Lower lobe of right lung (tissue), 2 donors: ENCODE data around the gene PRMT1. TPM values are rescaled to one million over a fixed set of nuclear protein-coding genes. Genes with fewer than 3 reads are reported as not detected.

ENCODE experiments used
- ATAC-seq, 2 donors: fragments of 200-7000 bp; cut with Tn5 transposase; one replicate each; pipeline ENCODE4 v1.9.1; 2020 to 2022; ENCODE audit warnings: mild to moderate bottlenecking in 2 of 2, moderate library complexity in 2 of 2
- DNase-seq: peaks from one replicate; pipeline ENCODE4 v3.0.0-alpha.2; 2020
- H3K27ac ChIP-seq: fragments of 200-600 bp; one replicate; pipeline ENCODE4 v1.8.0; 2022
- H3K27me3 ChIP-seq: fragments of 200-600 bp; one replicate; pipeline ENCODE4 v1.8.0; 2022; ENCODE audit warnings: low read depth
- H3K36me3 ChIP-seq: fragments of 200-600 bp; one replicate; pipeline ENCODE4 v1.8.0; 2022; ENCODE audit warnings: mild to moderate bottlenecking
- H3K4me1 ChIP-seq: fragments of 200-600 bp; one replicate; pipeline ENCODE4 v1.8.0; 2022
- H3K4me3 ChIP-seq: fragments of 200-600 bp; one replicate; pipeline ENCODE4 v1.8.0; 2022; ENCODE audit warnings: mild to moderate bottlenecking
- H3K9me3 ChIP-seq: fragments of 200-600 bp; one replicate; pipeline ENCODE4 v1.8.0; 2022
- intact Hi-C: fragments of 100-400 bp; cut with DNase I; formaldehyde crosslinking; loops from one replicate; pipeline ENCODE4 v1.11.0; 2022
- total RNA-seq: library from RNA; stranded (reverse); fragmentation: NEBNext Ultra II Directional; extraction: Animal tissue kit (Norgen Biotek cat#: 25700); gene quantifications from one replicate; pipeline ENCODE4 v1.2.1, GENCODE V29; 2021
- TF ChIP-seq, protein P1 (sequence below): fragments of 200-600 bp; IDR thresholded peaks from one replicate; pipeline ENCODE4 v1.8.0; 2022; ENCODE audit warnings: antibody characterized with exemption, mild to moderate bottlenecking
- donor health status: DM: no; HTN: yes; CAD: no; lungs with severe emphysema.

Gene PRMT1
- total RNA-seq, 1 donor from 2014 or later: 88.3 TPM

DNA sequence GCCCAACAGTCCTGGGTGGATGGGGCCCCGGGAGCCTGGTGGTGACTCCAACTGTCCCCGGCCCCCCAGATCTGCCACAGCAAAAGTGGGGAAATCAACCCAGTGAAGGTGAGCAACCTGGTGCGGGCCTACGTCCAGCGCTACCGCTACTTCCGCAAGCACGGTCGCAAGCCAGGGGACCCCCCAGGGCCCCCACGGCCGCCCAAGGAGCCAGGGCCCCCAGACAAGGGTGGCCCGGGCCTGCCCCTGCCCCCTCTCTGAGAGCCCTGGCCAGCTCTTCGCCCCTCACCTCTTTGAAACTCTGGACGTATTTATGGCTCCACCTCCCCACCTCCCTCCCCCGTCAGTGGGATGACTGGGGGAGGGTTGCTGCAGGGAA lies 18.9 kb upstream of the PRMT1 start:
- H3K4me3 ChIP-seq: no peak overlapping the region
- no peak for DNase-seq

GRCh38 chr19:49658566-49659442 lies 18.3 kb upstream of the PRMT1 start:
- DNase-seq (no peak), ATAC-seq (no peak)
- intact Hi-C loops: no loop called here

More for the DNA sequence above, 18.9 kb upstream of the PRMT1 start:
- Histone ChIP-seq H3K27me3 (no peaks in the 10 kb centered on the region), H3K9me3 (no peaks in the 10 kb centered on the region), H3K36me3 (peaks cover 100% of the 10 kb centered on the region), H3K4me1 (peaks cover 2% of the 10 kb centered on the region), H3K27ac (no peak overlapping the region)
- intact Hi-C loops: no loop called here
- no peak for ATAC-seq
- TF ChIP-seq, protein P1, sequence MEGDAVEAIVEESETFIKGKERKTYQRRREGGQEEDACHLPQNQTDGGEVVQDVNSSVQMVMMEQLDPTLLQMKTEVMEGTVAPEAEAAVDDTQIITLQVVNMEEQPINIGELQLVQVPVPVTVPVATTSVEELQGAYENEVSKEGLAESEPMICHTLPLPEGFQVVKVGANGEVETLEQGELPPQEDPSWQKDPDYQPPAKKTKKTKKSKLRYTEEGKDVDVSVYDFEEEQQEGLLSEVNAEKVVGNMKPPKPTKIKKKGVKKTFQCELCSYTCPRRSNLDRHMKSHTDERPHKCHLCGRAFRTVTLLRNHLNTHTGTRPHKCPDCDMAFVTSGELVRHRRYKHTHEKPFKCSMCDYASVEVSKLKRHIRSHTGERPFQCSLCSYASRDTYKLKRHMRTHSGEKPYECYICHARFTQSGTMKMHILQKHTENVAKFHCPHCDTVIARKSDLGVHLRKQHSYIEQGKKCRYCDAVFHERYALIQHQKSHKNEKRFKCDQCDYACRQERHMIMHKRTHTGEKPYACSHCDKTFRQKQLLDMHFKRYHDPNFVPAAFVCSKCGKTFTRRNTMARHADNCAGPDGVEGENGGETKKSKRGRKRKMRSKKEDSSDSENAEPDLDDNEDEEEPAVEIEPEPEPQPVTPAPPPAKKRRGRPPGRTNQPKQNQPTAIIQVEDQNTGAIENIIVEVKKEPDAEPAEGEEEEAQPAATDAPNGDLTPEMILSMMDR: no peak

DNA sequence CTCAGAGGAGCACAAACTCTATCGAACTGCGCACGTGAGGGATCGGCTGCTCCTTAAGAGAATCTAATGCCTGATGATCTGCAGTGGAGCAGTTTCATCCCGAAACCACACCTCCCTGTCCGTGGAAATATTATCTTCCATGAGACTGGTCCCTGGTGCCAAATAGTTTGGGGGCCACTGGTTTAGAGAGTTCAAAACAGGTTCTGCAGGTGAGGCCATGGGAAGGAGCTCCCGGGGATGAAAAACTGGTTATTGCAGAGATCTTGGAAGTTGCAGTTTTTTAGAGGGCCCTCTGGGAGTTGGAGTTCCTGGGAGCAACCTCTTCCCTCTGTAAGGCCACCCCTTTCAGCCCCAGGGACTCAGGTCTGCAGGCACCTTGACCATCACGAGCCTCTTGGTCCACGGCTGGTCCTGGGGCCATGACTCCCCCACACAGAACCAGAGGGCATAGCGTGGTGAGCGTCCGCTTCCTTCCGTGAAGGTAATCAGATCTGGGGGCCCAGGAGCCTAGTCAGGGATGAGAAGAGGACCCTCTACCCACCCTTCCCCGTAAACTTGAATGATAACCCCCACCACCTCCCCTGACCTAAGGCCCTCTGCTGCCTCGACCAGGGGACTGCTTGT lies 16.6 kb upstream of the PRMT1 start:
- intact Hi-C loops: no loop called here
- DNase-seq (no peak), ATAC-seq (no peak)
- H3K27me3 ChIP-seq: no peaks in the 10 kb centered on the region
- H3K4me1 ChIP-seq: peaks cover 12% of the 10 kb centered on the region
- TF ChIP-seq, protein P1: no peak
- no peak overlapping the region for H3K27ac ChIP-seq
- H3K4me3 ChIP-seq: no peak overlapping the region
- H3K9me3 ChIP-seq: no peaks in the 10 kb centered on the region
- peaks cover 78% of the 10 kb centered on the region for H3K36me3 ChIP-seq

More at GRCh38 chr19:49658566-49659442, 18.3 kb upstream of the PRMT1 start:
- H3K4me1 ChIP-seq: peaks cover 8% of the 10 kb centered on the region
- TF ChIP-seq, protein P1: no peak
- H3K9me3 ChIP-seq: no peaks in the 10 kb centered on the region
- no peak overlapping the region for H3K27ac ChIP-seq
- H3K4me3 ChIP-seq: no peak overlapping the region
- no peaks in the 10 kb centered on the region for H3K27me3 ChIP-seq
- peaks cover 94% of the 10 kb centered on the region for H3K36me3 ChIP-seq

GRCh38 chr19:49662011-49662410 lies 15.1 kb upstream of the PRMT1 start:
- no peaks in the 10 kb centered on the region for H3K27me3 ChIP-seq
- no peak for DNase-seq
- H3K27ac ChIP-seq: no peak overlapping the region
- no peak for ATAC-seq
- H3K4me1 ChIP-seq: peaks cover 23% of the 10 kb centered on the region
- H3K36me3 ChIP-seq: peaks cover 62% of the 10 kb centered on the region
- TF ChIP-seq, protein P1: no peak
- no peaks in the 10 kb centered on the region for H3K9me3 ChIP-seq
- H3K4me3 ChIP-seq: no peak overlapping the region
- intact Hi-C loops: no loop called here

DNA sequence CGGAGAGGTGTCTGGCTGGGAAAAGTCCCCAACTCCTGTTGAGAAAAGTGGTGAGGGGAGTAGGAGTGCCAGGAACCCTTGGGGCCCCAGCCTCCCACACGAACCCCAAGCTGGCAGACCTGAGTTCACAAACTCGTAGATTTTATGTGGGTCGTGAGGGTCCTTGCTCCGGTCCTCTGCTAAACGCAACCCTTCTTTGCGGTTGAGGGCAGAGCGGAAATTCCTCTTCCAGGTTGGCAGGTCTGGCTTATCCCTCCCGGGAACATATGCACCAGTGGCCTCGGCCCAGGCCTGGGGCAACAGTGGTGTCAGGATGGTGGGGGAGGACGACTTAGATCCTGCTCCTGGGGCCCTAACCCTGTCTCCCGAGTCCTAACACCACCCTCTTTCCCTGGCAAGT lies 13.8 kb upstream of the PRMT1 start:
- Histone ChIP-seq H3K36me3 (peaks cover 50% of the 10 kb centered on the region), H3K9me3 (no peaks in the 10 kb centered on the region), H3K4me1 (peaks cover 23% of the 10 kb centered on the region), H3K27ac (no peak overlapping the region), H3K4me3 (no peak overlapping the region), H3K27me3 (no peaks in the 10 kb centered on the region)
- no peak for ATAC-seq
- TF ChIP-seq, protein P1: no peak
- DNase-seq: no peak
- intact Hi-C loops: no loop called here
